Measurements from ENCODE around the gene PSMD3.

PSMD3 gene

DNA sequence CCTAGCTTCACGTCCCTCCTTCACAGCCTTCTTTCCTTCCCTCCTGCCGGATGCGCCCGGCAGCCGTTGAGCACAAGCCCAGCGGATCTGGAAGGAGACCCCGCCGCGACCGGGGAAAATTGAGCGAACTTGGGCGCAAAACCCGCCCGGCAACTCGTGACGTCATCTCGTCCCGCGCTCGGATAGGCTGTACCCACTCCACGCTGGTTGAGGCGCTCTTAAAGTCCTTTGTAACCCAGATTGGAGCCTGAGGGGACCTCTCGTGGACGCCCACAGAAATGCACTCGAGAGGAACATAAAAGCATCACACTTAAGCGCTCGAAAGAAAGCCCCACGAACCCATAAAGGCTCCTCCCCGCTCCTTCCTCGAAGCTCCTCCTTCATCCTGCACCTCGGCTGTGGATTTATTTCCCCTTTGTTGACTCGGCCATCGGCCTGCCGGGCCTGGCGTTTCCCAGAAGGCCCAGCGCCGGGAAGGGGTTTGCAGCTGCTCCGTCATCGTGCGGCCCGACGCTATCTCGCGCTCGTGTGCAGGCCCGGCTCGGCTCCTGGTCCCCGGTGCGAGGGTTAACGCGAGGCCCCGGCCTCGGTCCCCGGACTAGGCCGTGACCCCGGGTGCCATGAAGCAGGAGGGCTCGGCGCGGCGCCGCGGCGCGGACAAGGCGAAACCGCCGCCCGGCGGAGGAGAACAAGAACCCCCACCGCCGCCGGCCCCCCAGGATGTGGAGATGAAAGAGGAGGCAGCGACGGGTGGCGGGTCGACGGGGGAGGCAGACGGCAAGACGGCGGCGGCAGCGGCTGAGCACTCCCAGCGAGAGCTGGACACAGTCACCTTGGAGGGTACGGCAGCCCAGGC, at the start of gene PSMD3:
Gene PSMD3 (plus strand): TSS at position 457 of the 856 bp plus-strand sequence. CDS start 164 bp downstream, at position 621.
- H3K9ac ChIP-seq (ENCODE audit: low read length), result peak within 1 kb of the TSS; percentile 96
- H3K27me3 ChIP-seq (ENCODE audit: control insufficient read depth, insufficient read depth, low read length), result no peaks in the 10 kb centered on the region
- peaks cover 13% of the 10 kb centered on the region for H3K4me1 ChIP-seq (ENCODE audit: control insufficient read depth, insufficient read depth, low read length)
- peak within 1 kb of the TSS; percentile 95 for H3K27ac ChIP-seq (ENCODE audit: low read depth, low read length)
- peak within 1 kb of the TSS; percentile 94 for H3K4me3 ChIP-seq (ENCODE audit: low read length)
- H3K36me3 ChIP-seq (ENCODE audit: control insufficient read depth, insufficient read depth, low read length), result peaks cover 15% of the 10 kb centered on the region

- Histone ChIP-seq H3K27me3 (ENCODE audit: control insufficient read depth, insufficient read depth, low read length) (no peaks in the 10 kb centered on the region), H3K27ac (ENCODE audit: low read depth, low read length) (no peak overlapping the region), H3K4me1 (ENCODE audit: control insufficient read depth, insufficient read depth, low read length) (peaks cover under 1% of the 10 kb centered on the region), H3K4me3 (ENCODE audit: low read length) (no peak overlapping the region), H3K36me3 (ENCODE audit: control insufficient read depth, insufficient read depth, low read length) (no peaks in the 10 kb centered on the region), H3K9ac (ENCODE audit: low read length) (no peak overlapping the region)
Observed at GRCh38 chr17:39933912-39934311, 46.7 kb upstream of the PSMD3 start.

DNA sequence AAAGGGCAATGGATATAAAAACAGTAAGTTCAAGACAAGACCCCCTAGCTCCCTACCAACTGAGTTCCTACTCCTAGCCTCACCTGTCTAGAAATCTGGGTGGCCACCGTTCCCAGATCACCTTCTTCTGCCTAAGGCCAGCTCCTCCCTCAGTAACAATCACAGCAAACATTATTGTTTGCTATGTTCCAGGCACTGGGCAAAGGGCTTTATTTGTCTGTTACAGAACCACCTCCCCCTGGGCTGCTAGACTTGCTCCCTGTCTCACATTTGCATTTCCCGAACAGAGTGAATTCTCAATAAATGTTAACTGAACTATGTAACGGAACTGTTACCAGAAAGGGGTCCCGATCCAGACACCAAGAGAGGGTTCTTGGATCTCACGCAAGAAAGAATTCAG, 46.3 kb upstream of the PSMD3 start:
- H3K4me1 ChIP-seq (ENCODE audit: control insufficient read depth, insufficient read depth, low read length), result peaks cover 2% of the 10 kb centered on the region
- no peak overlapping the region for H3K9ac ChIP-seq (ENCODE audit: low read length)

GRCh38 chr17:39935909-39936308, 44.7 kb upstream of the PSMD3 start:
- Histone ChIP-seq H3K27me3 (ENCODE audit: control insufficient read depth, insufficient read depth, low read length) (no peaks in the 10 kb centered on the region), H3K27ac (ENCODE audit: low read depth, low read length) (no peak overlapping the region), H3K4me1 (ENCODE audit: control insufficient read depth, insufficient read depth, low read length) (peaks cover 11% of the 10 kb centered on the region), H3K9ac (ENCODE audit: low read length) (no peak overlapping the region), H3K36me3 (ENCODE audit: control insufficient read depth, insufficient read depth, low read length) (no peaks in the 10 kb centered on the region), H3K4me3 (ENCODE audit: low read length) (no peak overlapping the region)

More for the DNA sequence above, 46.3 kb upstream of the PSMD3 start:
- Histone ChIP-seq H3K27ac (ENCODE audit: low read depth, low read length) (no peak overlapping the region), H3K36me3 (ENCODE audit: control insufficient read depth, insufficient read depth, low read length) (no peaks in the 10 kb centered on the region), H3K4me3 (ENCODE audit: low read length) (no peak overlapping the region), H3K27me3 (ENCODE audit: control insufficient read depth, insufficient read depth, low read length) (no peaks in the 10 kb centered on the region)

- no peak overlapping the region for H3K27ac ChIP-seq (ENCODE audit: low read depth, low read length)
- H3K27me3 ChIP-seq (ENCODE audit: control insufficient read depth, insufficient read depth, low read length), result no peaks in the 10 kb centered on the region
- no peaks in the 10 kb centered on the region for H3K36me3 ChIP-seq (ENCODE audit: control insufficient read depth, insufficient read depth, low read length)
- no peak overlapping the region for H3K4me3 ChIP-seq (ENCODE audit: low read length)
- H3K4me1 ChIP-seq (ENCODE audit: control insufficient read depth, insufficient read depth, low read length), result peaks cover 11% of the 10 kb centered on the region
- no peak overlapping the region for H3K9ac ChIP-seq (ENCODE audit: low read length)
Observed at GRCh38 chr17:39937447-39937846, 43.2 kb upstream of the PSMD3 start.

DNA sequence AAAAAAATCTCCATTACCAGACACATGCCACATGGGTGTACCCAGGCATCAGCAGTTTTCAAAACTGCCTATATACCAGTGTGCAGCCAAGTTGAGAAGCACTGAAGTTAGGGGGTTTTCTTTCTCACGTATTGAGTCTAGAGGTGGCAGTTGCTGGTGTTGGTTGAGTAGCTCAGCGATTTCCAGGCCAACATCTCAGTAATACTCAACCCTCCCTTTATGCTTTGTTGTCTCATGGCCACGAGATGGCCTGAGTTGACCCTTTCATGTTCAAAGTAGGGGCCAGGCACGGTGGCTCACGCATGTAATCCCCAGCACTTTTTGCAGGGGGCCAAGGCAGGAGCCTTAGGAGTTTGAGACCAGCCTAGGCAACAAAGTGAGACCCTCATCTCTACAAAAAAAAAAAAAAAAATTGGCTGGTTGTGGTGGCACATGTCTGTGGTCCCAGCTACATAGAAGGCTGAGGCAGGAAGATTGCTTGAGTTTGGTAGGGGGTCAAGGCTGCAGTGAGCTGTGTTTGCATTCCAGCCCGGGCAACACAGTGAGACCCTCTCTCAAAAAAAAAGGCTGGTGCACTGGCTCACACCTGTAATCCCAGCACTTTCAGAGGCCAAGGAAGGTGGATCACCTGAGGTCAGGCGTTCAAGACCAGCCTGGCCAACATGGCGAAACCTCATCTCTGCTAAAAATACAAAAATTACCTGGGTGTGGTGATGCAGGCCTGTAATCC, 42.3 kb upstream of the PSMD3 start:
- no peak overlapping the region for H3K27ac ChIP-seq (ENCODE audit: low read depth, low read length)
- no peak overlapping the region for H3K9ac ChIP-seq (ENCODE audit: low read length)
- H3K36me3 ChIP-seq (ENCODE audit: control insufficient read depth, insufficient read depth, low read length), result no peaks in the 10 kb centered on the region
- H3K4me3 ChIP-seq (ENCODE audit: low read length), result no peak overlapping the region
- no peaks in the 10 kb centered on the region for H3K27me3 ChIP-seq (ENCODE audit: control insufficient read depth, insufficient read depth, low read length)
- peaks cover 11% of the 10 kb centered on the region for H3K4me1 ChIP-seq (ENCODE audit: control insufficient read depth, insufficient read depth, low read length)

- Histone ChIP-seq H3K4me1 (ENCODE audit: control insufficient read depth, insufficient read depth, low read length) (peaks cover 11% of the 10 kb centered on the region), H3K27ac (ENCODE audit: low read depth, low read length) (no peak overlapping the region), H3K4me3 (ENCODE audit: low read length) (no peak overlapping the region), H3K27me3 (ENCODE audit: control insufficient read depth, insufficient read depth, low read length) (no peaks in the 10 kb centered on the region), H3K9ac (ENCODE audit: low read length) (no peak overlapping the region), H3K36me3 (ENCODE audit: control insufficient read depth, insufficient read depth, low read length) (no peaks in the 10 kb centered on the region)
Observed at GRCh38 chr17:39939106-39939505, 41.5 kb upstream of the PSMD3 start.

GRCh38 chr17:39939588-39940419, 40.8 kb upstream of the PSMD3 start:
- H3K9ac ChIP-seq (ENCODE audit: low read length), result no peak overlapping the region
- no peak overlapping the region for H3K4me3 ChIP-seq (ENCODE audit: low read length)
- no peaks in the 10 kb centered on the region for H3K36me3 ChIP-seq (ENCODE audit: control insufficient read depth, insufficient read depth, low read length)
- no peaks in the 10 kb centered on the region for H3K27me3 ChIP-seq (ENCODE audit: control insufficient read depth, insufficient read depth, low read length)
- peak overlapping the region; percentile 64 for H3K27ac ChIP-seq (ENCODE audit: low read depth, low read length)
- peaks cover 11% of the 10 kb centered on the region for H3K4me1 ChIP-seq (ENCODE audit: control insufficient read depth, insufficient read depth, low read length)

DNA sequence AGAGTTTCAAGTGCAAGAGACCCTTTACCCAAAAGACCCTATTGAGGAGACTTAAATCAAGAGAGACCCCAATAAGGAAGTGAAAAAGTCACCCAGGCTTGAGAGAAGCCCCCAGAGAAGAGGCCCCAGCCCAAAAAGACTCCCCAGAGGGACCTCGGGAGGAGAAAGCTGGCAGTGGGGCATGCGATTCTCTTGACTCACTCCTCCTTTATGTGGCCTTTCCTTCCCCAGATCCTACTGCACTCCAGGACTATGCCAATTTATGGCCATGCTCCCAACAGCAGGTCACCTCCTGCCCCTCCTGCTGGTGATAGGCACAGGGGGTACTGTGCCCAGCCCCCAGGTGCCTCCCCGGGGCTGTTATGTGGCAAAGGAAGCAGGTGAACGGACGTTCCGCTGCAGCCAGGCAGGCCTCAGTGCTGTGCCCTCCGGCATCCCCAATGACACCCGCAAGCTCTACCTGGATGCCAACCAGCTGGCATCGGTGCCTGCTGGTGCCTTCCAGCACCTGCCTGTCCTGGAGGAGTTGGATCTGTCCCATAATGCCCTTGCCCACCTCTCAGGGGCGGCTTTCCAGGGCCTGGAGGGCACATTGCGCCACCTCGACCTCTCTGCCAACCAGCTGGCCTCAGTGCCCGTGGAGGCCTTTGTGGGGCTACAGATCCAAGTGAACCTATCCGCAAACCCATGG, 36.8 kb upstream of the PSMD3 start:
- H3K9ac ChIP-seq (ENCODE audit: low read length), result no peak overlapping the region
- H3K4me1 ChIP-seq (ENCODE audit: control insufficient read depth, insufficient read depth, low read length), result peaks cover 11% of the 10 kb centered on the region
- no peaks in the 10 kb centered on the region for H3K36me3 ChIP-seq (ENCODE audit: control insufficient read depth, insufficient read depth, low read length)
- no peak overlapping the region for H3K4me3 ChIP-seq (ENCODE audit: low read length)
- H3K27me3 ChIP-seq (ENCODE audit: control insufficient read depth, insufficient read depth, low read length), result no peaks in the 10 kb centered on the region
- no peak overlapping the region for H3K27ac ChIP-seq (ENCODE audit: low read depth, low read length)

DNA sequence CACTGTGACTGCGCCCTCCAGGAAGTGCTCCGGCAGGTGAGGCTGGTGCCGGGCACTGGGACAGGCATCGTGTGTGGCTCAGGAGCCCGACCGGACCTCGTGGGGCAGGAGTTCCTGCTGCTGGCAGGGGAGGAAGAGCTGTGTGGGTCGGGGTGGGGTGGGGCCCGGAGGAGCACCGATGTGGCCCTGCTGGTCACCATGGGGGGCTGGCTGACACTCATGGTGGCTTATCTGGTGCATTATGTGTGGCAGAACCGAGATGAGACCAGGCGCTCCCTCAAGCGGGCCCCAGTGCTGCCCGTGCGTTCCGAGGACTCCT, 36.3 kb upstream of the PSMD3 start:
- no peaks in the 10 kb centered on the region for H3K27me3 ChIP-seq (ENCODE audit: control insufficient read depth, insufficient read depth, low read length)
- no peak overlapping the region for H3K4me3 ChIP-seq (ENCODE audit: low read length)
- no peak overlapping the region for H3K27ac ChIP-seq (ENCODE audit: low read depth, low read length)
- peaks cover 8% of the 10 kb centered on the region for H3K4me1 ChIP-seq (ENCODE audit: control insufficient read depth, insufficient read depth, low read length)
- no peak overlapping the region for H3K9ac ChIP-seq (ENCODE audit: low read length)
- no peaks in the 10 kb centered on the region for H3K36me3 ChIP-seq (ENCODE audit: control insufficient read depth, insufficient read depth, low read length)

GRCh38 chr17:39946551-39947330, 33.9 kb upstream of the PSMD3 start:
- Histone ChIP-seq H3K36me3 (ENCODE audit: control insufficient read depth, insufficient read depth, low read length) (no peaks in the 10 kb centered on the region), H3K4me3 (ENCODE audit: low read length) (no peak overlapping the region), H3K4me1 (ENCODE audit: control insufficient read depth, insufficient read depth, low read length) (no peaks in the 10 kb centered on the region), H3K27ac (ENCODE audit: low read depth, low read length) (no peak overlapping the region), H3K27me3 (ENCODE audit: control insufficient read depth, insufficient read depth, low read length) (no peaks in the 10 kb centered on the region), H3K9ac (ENCODE audit: low read length) (no peak overlapping the region)
